OCI-LY7 (cell line): ENCODE data around the gene KRTCAP2. TPM values are rescaled to one million over a fixed set of nuclear protein-coding genes. Genes with fewer than 3 reads are reported as not detected.

ENCODE experiments used
- BruUV-seq: library from RNA; stranded (reverse); fragments of 400-500 nt; replicated peaks from 2 replicates; lab custom pipeline; 2021; lab: Mats Ljungman, UMichigan
- CTCF ChIA-PET: fragments of 300-600 bp; sonication (Branson Sonifier 250); formaldehyde crosslinking; loops from one replicate; lab custom pipeline; 2022; ENCODE audit warnings: antibody characterized with exemption; ENCODE audit not compliant: unreplicated experiment; lab: Charles Lee
- POLR2A ChIA-PET: fragments of 300-600 bp; sonication (Branson Sonifier 250); formaldehyde crosslinking; loops from one replicate; lab custom pipeline; 2022; ENCODE audit warnings: antibody characterized with exemption; lab: Charles Lee
- DNase-seq: peaks from one replicate; pipeline ENCODE4 v3.0.0-alpha.2; 2015; ENCODE audit warnings: low spot score
- H2AFZ ChIP-seq: fragments of 200-600 bp; sonication (generic), shearing (Covaris generic); 2 replicates; pipeline ENCODE4 v1.6.1; 2014; ENCODE audit warnings: mild to moderate bottlenecking, antibody characterized with exemption, low read length, moderate library complexity
- H3K27ac ChIP-seq: fragments of 200-600 bp; sonication (generic); 2 replicates; pipeline ENCODE4 v1.5.1; 2014; ENCODE audit warnings: mixed run types, low read depth, mild to moderate bottlenecking, moderate library complexity, low read length, inconsistent platforms; ENCODE audit not compliant: poor library complexity, severe bottlenecking
- H3K36me3 ChIP-seq: fragments of 200-600 bp; sonication (generic); 2 replicates; pipeline ENCODE4 v1.6.1; 2014; ENCODE audit warnings: mild to moderate bottlenecking, antibody characterized with exemption, low read length, moderate library complexity, mixed read lengths; ENCODE audit not compliant: insufficient read depth
- H3K4me1 ChIP-seq: fragments of 200-600 bp; sonication (generic); 2 replicates; pipeline ENCODE4 v1.5.1; 2014; ENCODE audit warnings: mild to moderate bottlenecking, low read length; ENCODE audit not compliant: insufficient read depth, poor library complexity, severe bottlenecking
- H3K4me2 ChIP-seq: fragments of 200-600 bp; sonication (generic); 2 replicates; pipeline ENCODE4 v1.6.1; 2014; ENCODE audit warnings: mild to moderate bottlenecking, low read length
- H3K4me3 ChIP-seq: fragments of 200-600 bp; sonication (generic); 2 replicates; pipeline ENCODE4 v1.5.1; 2014; ENCODE audit warnings: mild to moderate bottlenecking, low read depth, low read length; ENCODE audit not compliant: poor library complexity, severe bottlenecking
- H3K79me2 ChIP-seq: fragments of 200-600 bp; sonication (generic); 2 replicates; pipeline ENCODE4 v1.6.1; 2016; ENCODE audit warnings: low read depth, mild to moderate bottlenecking, low read length, moderate library complexity, mixed read lengths; ENCODE audit not compliant: insufficient read depth
- H3K9me2 ChIP-seq: fragments of 200-600 bp; sonication (generic); 2 replicates; pipeline ENCODE4 v1.6.1; 2016; ENCODE audit warnings: mild to moderate bottlenecking, low read length, mixed read lengths; ENCODE audit not compliant: insufficient read depth
- H3K9me3 ChIP-seq: fragments of 200-600 bp; sonication (generic); 2 replicates; pipeline ENCODE4 v1.6.1; 2014; ENCODE audit warnings: mild to moderate bottlenecking, mixed run types, low read length, mixed read lengths
- H4K20me1 ChIP-seq: fragments of 200-600 bp; sonication (generic); 2 replicates; pipeline ENCODE4 v1.6.1; 2014; ENCODE audit warnings: mild to moderate bottlenecking, antibody characterized with exemption, low read length, moderate library complexity, mixed read lengths; ENCODE audit not compliant: insufficient read depth
- CTCF ChIP-seq: fragments of 200-600 bp; sonication (generic); conservative IDR thresholded peaks from 2 replicates; pipeline ENCODE4 v1.5.1; 2014; ENCODE audit warnings: mild to moderate bottlenecking, antibody characterized with exemption, low read length, moderate library complexity, mixed read lengths
- EZH2phosphoT487 ChIP-seq: fragments of 200-600 bp; sonication (generic); IDR thresholded peaks from 2 replicates; pipeline ENCODE4 v1.6.1; 2018; ENCODE audit warnings: low read depth, borderline replicate concordance, mild to moderate bottlenecking, mixed run types, antibody characterized with exemption, low read length, moderate library complexity, mixed read lengths
- intact Hi-C: fragments of 100-400 bp; cut with micrococcal nuclease; formaldehyde crosslinking; loops from one replicate; pipeline ENCODE4 v1.10.0; 2022; ENCODE audit not compliant: unreplicated experiment
- total RNA-seq, 2 experiments: library from RNA; depleted of rRNA in 1 of 2; stranded (reverse); fragments of >200 nt in 1 of 2; shearing (Covaris generic) in 1 of 2; gene quantifications; 2 replicates each; pipeline ENCODE4 v1.2.3, GENCODE V29; 2014 to 2022

The KRTCAP2 gene
- total RNA-seq, 2 experiments from 2014 or later: 128 to 141 TPM

DNA sequence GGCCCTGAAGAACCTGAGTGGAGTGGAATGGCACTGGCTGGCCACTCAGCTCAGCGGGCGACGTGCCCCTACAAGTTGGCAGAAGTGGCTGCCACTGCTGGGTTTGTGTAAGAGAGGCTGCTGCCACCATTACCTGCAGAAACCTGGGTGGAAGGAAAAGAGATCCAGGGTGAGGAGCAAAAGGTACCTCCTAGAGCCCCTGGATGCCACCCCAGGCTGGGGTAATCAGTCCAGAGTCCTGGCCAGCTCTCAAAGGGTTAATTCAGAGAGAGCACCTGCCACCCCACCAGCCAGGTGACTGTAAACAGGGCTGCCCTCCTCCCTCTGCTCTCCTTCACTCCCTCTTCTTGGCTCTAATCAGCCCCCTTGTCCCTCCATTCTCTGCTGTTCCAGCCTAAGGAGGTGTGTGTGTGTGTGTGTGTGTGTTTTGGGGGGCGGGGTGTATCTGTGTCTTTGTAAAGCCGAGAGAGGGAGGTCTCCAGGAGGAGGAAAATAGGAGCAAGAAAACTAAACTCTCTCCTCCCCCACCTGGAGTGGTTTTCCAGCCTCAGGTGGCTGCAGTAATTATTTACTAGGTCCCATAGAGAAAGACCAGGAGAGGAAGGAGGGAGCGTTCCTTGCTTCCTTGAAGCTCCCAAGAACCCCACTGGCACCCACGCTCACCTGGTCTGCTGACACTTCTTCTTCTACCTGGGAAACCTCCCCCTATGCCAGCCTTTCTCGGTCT is 13.1 kb upstream of the KRTCAP2 start:
- BruUV-seq: no TSS peak
- H3K79me2 ChIP-seq: no peaks in the 10 kb centered on the region

DNA sequence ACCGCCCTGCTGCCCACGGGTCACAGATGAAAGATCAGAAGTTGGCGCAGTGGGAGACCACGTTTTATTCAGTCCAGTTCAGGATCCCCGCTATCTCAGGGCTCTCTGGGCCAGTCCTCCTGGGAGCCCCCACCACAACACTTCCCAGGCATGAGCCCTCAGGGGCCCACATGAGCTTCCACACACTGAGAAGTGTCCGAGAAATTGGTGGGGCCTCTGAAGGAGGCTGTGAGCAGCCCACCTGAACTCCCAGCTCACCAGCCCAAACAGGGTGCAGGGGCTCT is 12.6 kb upstream of the KRTCAP2 start:
- BruUV-seq: no TSS peak
- no peak for DNase-seq
- no peaks in the 10 kb centered on the region for H4K20me1 ChIP-seq
- peak overlapping the region; percentile 44; the same call in 1 of the 2 replicates for H2AFZ ChIP-seq
- peaks cover 20% of the 10 kb centered on the region for H3K4me1 ChIP-seq
- ChIA-PET POLR2A (interaction anchor here (1.8 kb wide), 1 partner anchor 13 kb away, joined by 8 read pairs; the partner anchor contains the start of gene KRTCAP2), CTCF (interaction anchor here (1.0 to 1.2 kb wide), 4 partner anchors 8 to 13 kb away, joined by 4 to 6 read pairs (median 5); partner anchors contain the start of gene KRTCAP2)
- H3K9me3 ChIP-seq: no peaks in the 10 kb centered on the region
- H3K36me3 ChIP-seq: no peaks in the 10 kb centered on the region
- no peak overlapping the region for H3K27ac ChIP-seq
- peak overlapping the region; percentile 22 for H3K4me3 ChIP-seq
- H3K4me2 ChIP-seq: peak overlapping the region; percentile 65
- intact Hi-C loops: no loop called here
- H3K79me2 ChIP-seq: no peaks in the 10 kb centered on the region
- H3K9me2 ChIP-seq: no peaks in the 10 kb centered on the region
- TF ChIP-seq EZH2phosphoT487 (no peak), CTCF (no peak; the same call in 1 of the 2 replicates)

More for the DNA sequence above, 13.1 kb upstream of the KRTCAP2 start:
- Histone ChIP-seq H2AFZ (peak overlapping the region; percentile 44; the same call in 1 of the 2 replicates), H3K9me2 (no peaks in the 10 kb centered on the region), H3K9me3 (no peaks in the 10 kb centered on the region), H3K4me1 (peaks cover 20% of the 10 kb centered on the region), H3K4me3 (no peak overlapping the region), H3K27ac (no peak overlapping the region), H3K4me2 (peak overlapping the region; percentile 65), H4K20me1 (no peaks in the 10 kb centered on the region), H3K36me3 (no peaks in the 10 kb centered on the region)
- POLR2A ChIA-PET: interaction anchor here (1.8 kb wide), 1 partner anchor 13 kb away, joined by 8 read pairs; the partner anchor contains the start of gene KRTCAP2
- DNase-seq: no peak
- CTCF ChIA-PET: interaction anchor here (1.2 kb wide), 1 partner anchor 11 kb away, joined by 5 read pairs; no protein-coding TSS in a partner anchor
- intact Hi-C loops: no loop called here
- TF ChIP-seq EZH2phosphoT487 (no peak), CTCF (no peak)
